ENCODE results near the gene CREB5.

CREB5 gene

DNA sequence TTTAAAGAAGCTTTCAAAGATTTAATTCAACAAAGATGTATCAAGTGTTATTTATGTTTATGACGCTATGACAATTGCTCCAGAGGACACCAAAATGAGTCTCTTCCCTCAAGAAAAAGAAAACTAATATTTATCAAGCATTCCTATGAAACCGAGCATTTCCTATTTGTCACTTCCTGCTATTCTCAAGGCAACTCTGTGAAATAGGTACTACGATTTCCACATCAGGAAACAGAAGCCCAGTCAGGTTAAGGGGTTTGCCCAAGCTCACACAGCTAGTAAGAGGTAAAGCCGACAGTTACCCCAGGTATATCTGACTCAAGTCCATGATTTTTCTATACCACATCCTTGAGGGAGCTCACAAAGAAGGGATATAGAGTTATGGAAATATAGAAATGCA lies 459.9 kb downstream of the CREB5 start:
- DNase-seq, result no peak

DNA sequence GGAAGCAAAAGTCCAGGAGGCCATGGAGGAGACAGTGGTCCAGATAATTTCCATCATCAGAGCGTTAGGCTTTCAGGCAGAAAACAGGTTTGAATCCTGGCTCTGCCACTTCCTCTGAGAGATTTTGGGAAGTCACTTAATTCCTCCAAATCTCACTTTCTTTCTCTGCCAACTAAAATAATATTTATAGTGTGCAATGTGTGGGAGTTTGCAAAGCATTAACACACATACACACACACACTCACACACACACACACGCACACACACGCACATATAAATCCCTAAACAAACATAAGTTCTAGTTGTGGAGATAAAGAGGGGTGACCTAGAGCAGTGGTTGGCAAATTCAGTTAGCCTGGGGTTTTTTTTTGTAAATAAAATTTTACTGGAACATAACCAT lies 461.0 kb downstream of the CREB5 start:
- DNase-seq, result no peak

DNA sequence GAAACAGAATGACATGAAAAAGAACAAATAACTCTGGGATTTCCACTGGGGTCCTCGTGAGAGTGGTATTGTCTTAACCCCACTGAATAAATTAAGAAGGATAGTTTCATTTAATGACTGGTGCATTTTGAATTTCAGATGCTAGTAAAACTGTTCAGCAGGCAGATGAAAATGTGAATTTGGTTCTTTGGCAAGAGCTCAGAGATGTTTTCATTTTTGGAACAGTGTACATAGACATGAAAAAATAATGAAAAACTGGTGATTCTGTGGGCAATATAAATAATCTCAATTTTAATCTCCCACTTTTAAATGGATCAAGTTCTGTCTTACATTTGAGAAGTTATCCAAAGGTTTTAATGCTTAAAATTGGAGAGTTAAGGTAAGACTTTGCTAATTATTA lies 461.7 kb downstream of the CREB5 start:
- no peak for DNase-seq
